ENCODE results near the gene RBM33. TPM values are rescaled to one million over a fixed set of nuclear protein-coding genes. Genes with fewer than 3 reads are reported as not detected.
"Not testable (repeated sequence)": the region's sequence is repeated elsewhere in the genome, so short reads cannot be mapped to it uniquely, and the experiment has no call there.

RBM33 gene
- total RNA-seq, 1 donor from 2014 or later, result 73.2 TPM

- no peaks in the 10 kb centered on the region for H3K36me3 Mint-ChIP-seq (ENCODE audit: low read depth)
- H3K27ac Mint-ChIP-seq (ENCODE audit: unreplicated experiment), result no peak overlapping the region
- H3K4me1 Mint-ChIP-seq, result peaks cover 4% of the 10 kb centered on the region
- no peak overlapping the region for H3K4me3 Mint-ChIP-seq
- no peak for DNase-seq (ENCODE audit: low read depth, low spot score)
- no peaks in the 10 kb centered on the region for H3K9me3 Mint-ChIP-seq
- H3K27me3 Mint-ChIP-seq (ENCODE audit: low read depth), result peaks cover 50% of the 10 kb centered on the region
- no peak for TF ChIP-seq CTCF (conservative IDR thresholded peaks at IDR 0.05)
Measured at GRCh38 chr7:155816996-155817395, 172.5 kb downstream of the RBM33 start.

GRCh38 chr7:155817515-155817914, 173.1 kb downstream of the RBM33 start:
- not testable (repeated sequence) for H3K4me3 Mint-ChIP-seq; H3K36me3 Mint-ChIP-seq (ENCODE audit: low read depth); H3K27ac Mint-ChIP-seq (ENCODE audit: unreplicated experiment); H3K9me3 Mint-ChIP-seq; H3K4me1 Mint-ChIP-seq; DNase-seq (ENCODE audit: low read depth, low spot score)
- peaks cover 44% of the 10 kb centered on the region for H3K27me3 Mint-ChIP-seq (ENCODE audit: low read depth)

DNA sequence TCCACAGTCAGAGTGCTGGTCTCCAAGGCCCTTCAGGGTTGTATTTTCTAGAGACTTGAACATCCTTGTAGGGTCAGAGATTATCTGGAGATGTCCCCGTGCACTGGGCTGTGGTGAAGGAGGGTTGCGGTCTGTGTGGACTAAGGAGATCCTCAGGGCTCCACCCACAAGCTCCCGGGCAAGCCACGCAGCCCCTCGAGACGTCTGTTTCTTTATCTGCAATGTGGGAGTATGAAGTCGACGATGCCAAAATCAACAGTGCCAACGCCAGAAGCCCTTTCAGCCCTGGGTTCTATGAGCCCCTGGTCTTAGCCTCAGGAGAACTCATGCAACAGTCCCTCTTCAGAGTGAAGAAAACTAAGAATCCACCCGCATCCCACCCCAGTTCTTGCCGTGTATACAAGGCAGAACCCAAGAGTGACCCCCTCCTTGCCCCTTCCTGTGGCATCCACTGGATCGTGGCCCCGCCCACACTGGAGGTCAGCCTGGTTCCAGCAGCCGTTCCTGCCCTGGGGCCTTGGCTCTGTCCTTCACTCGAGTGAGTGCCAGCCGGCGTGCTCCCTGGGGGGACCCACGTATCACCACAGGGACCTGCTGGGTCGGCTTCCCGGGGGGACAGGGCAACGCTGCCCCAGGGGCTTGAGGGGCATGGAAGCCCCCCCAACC, 173.8 kb downstream of the RBM33 start:
- Mint-ChIP-seq H3K9me3 (no peaks in the 10 kb centered on the region), H3K4me1 (no peaks in the 10 kb centered on the region), H3K4me3 (no peak overlapping the region), H3K27ac (ENCODE audit: unreplicated experiment) (no peak overlapping the region), H3K27me3 (ENCODE audit: low read depth) (peaks cover 41% of the 10 kb centered on the region), H3K36me3 (ENCODE audit: low read depth) (no peaks in the 10 kb centered on the region)
- DNase-seq (ENCODE audit: low read depth, low spot score), result no peak
- TF ChIP-seq CTCF (conservative IDR thresholded peaks at IDR 0.05), result no peak

GRCh38 chr7:155818820-155819168, 174.3 kb downstream of the RBM33 start:
- H3K36me3 Mint-ChIP-seq (ENCODE audit: low read depth), result no peaks in the 10 kb centered on the region
- H3K27me3 Mint-ChIP-seq (ENCODE audit: low read depth), result peaks cover 36% of the 10 kb centered on the region
- no peak for DNase-seq (ENCODE audit: low read depth, low spot score)
- no peak overlapping the region for H3K4me3 Mint-ChIP-seq
- H3K9me3 Mint-ChIP-seq, result no peaks in the 10 kb centered on the region
- H3K4me1 Mint-ChIP-seq, result no peaks in the 10 kb centered on the region
- TF ChIP-seq CTCF (conservative IDR thresholded peaks at IDR 0.05), result no peak
- H3K27ac Mint-ChIP-seq (ENCODE audit: unreplicated experiment), result no peak overlapping the region

GRCh38 chr7:155819186-155819585, 174.7 kb downstream of the RBM33 start:
- H3K36me3 Mint-ChIP-seq (ENCODE audit: low read depth), result no peaks in the 10 kb centered on the region
- H3K27ac Mint-ChIP-seq (ENCODE audit: unreplicated experiment), result no peak overlapping the region
- no peak for TF ChIP-seq CTCF (conservative IDR thresholded peaks at IDR 0.05)
- H3K27me3 Mint-ChIP-seq (ENCODE audit: low read depth), result peaks cover 32% of the 10 kb centered on the region
- H3K4me1 Mint-ChIP-seq, result no peaks in the 10 kb centered on the region
- no peak for DNase-seq (ENCODE audit: low read depth, low spot score)
- no peak overlapping the region for H3K4me3 Mint-ChIP-seq
- H3K9me3 Mint-ChIP-seq, result no peaks in the 10 kb centered on the region

DNA sequence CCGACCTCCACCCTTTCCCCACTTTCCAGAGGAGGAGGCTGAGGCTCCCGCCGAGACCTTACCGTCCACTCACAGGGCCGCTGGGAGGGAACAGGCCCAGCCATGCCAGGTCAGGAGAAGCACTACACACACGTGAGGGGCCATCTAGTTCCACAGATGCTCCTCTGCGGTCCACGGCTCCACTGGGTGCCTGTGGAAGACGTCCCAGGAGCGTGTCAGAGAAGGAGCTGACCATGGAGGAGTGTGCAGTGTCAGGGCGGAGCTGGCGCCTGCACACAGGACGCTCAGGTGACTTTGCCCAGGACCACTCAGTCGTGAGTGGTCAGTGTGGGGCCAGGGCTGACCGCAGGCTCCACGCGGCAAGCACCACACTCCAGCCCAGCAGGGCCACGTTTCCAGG, 175.8 kb downstream of the RBM33 start:
- H3K4me3 Mint-ChIP-seq, result no peak overlapping the region
- H3K9me3 Mint-ChIP-seq, result no peaks in the 10 kb centered on the region
- TF ChIP-seq CTCF (conservative IDR thresholded peaks at IDR 0.05), result no peak
- no peaks in the 10 kb centered on the region for H3K36me3 Mint-ChIP-seq (ENCODE audit: low read depth)
- no peak overlapping the region for H3K27ac Mint-ChIP-seq (ENCODE audit: unreplicated experiment)
- H3K4me1 Mint-ChIP-seq, result no peaks in the 10 kb centered on the region
- H3K27me3 Mint-ChIP-seq (ENCODE audit: low read depth), result peaks cover 25% of the 10 kb centered on the region
- DNase-seq (ENCODE audit: low read depth, low spot score), result no peak

Data from neural crest cell (in vitro differentiated cells).